SK-N-MC (cell line): ENCODE results near the gene MLLT3.

ENCODE experiments used
- DNase-seq: peaks from one replicate; pipeline ENCODE4 v3.0.0-alpha.2; 2011; ENCODE audit warnings: low read depth, low spot score
- H3K27ac ChIP-seq: fragments of 200-600 bp; sonication (generic); 2 replicates; pipeline ENCODE4 v1.5.1; 2016; ENCODE audit warnings: mixed run types
- H3K36me3 ChIP-seq: fragments of 200-600 bp; sonication (generic); 2 replicates; pipeline ENCODE4 v1.6.1; 2017; ENCODE audit warnings: antibody characterized with exemption, low read length, mixed read lengths; ENCODE audit not compliant: insufficient read depth
- H3K4me3 ChIP-seq: fragments of 200-600 bp; sonication (generic); 2 replicates; pipeline ENCODE4 v1.5.1; 2016
- H3K9ac ChIP-seq: fragments of 200-600 bp; sonication (generic); 2 replicates; pipeline ENCODE4 v1.8.0; 2017; ENCODE audit warnings: mixed run types, mixed read lengths; ENCODE audit not compliant: insufficient read length
- H3K9me3 ChIP-seq: fragments of 200-600 bp; sonication (generic); 2 replicates; pipeline ENCODE4 v1.6.1; 2017; ENCODE audit warnings: low read depth, mild to moderate bottlenecking, antibody characterized with exemption, low read length, moderate library complexity, mixed read lengths
- EZH2 ChIP-seq: fragments of 200-600 bp; sonication (generic); IDR thresholded peaks from one replicate; pipeline ENCODE4 v1.6.1; 2017; ENCODE audit warnings: antibody characterized with exemption
- FOXP2 ChIP-seq: optimal IDR thresholded peaks from 2 replicates; pipeline ENCODE3; 2011; ENCODE audit warnings: mild to moderate bottlenecking, moderate library complexity; ENCODE audit not compliant: insufficient read depth; ENCODE audit errors: extremely low read length, control extremely low read depth
- POLR2AphosphoS5 ChIP-seq: IDR thresholded peaks from 2 replicates; pipeline ENCODE4 v1.6.1; 2012; ENCODE audit warnings: mild to moderate bottlenecking, low read depth, low read length, borderline replicate concordance

MLLT3 gene

GRCh38 chr9:20481437-20481836, 140.9 kb downstream of the MLLT3 start:
- H3K27ac ChIP-seq = no peak overlapping the region
- H3K9ac ChIP-seq = no peak overlapping the region
- no peak overlapping the region for H3K4me3 ChIP-seq
- no peaks in the 10 kb centered on the region for H3K36me3 ChIP-seq
- DNase-seq = no peak
- TF ChIP-seq POLR2AphosphoS5 (no peak), FOXP2 (no peak), EZH2 (no peak)
- no peaks in the 10 kb centered on the region for H3K9me3 ChIP-seq

GRCh38 chr9:20480249-20480648, 142.1 kb downstream of the MLLT3 start:
- no peak overlapping the region for H3K4me3 ChIP-seq
- TF ChIP-seq EZH2 = no peak
- TF ChIP-seq POLR2AphosphoS5 = no peak
- TF ChIP-seq FOXP2 = no peak
- no peaks in the 10 kb centered on the region for H3K36me3 ChIP-seq
- H3K27ac ChIP-seq = no peak overlapping the region
- no peaks in the 10 kb centered on the region for H3K9me3 ChIP-seq
- no peak for DNase-seq
- H3K9ac ChIP-seq = no peak overlapping the region

GRCh38 chr9:20479419-20480155, 142.7 kb downstream of the MLLT3 start:
- no peak overlapping the region for H3K9ac ChIP-seq
- TF ChIP-seq FOXP2 = no peak
- TF ChIP-seq POLR2AphosphoS5 = no peak
- no peak for TF ChIP-seq EZH2
- no peak for DNase-seq

GRCh38 chr9:20478786-20479185, 143.5 kb downstream of the MLLT3 start:
- Histone ChIP-seq H3K9me3 (no peaks in the 10 kb centered on the region), H3K36me3 (no peaks in the 10 kb centered on the region), H3K27ac (no peak overlapping the region), H3K9ac (no peak overlapping the region), H3K4me3 (no peak overlapping the region)
- DNase-seq = no peak
- TF ChIP-seq EZH2 = no peak
- TF ChIP-seq POLR2AphosphoS5 = no peak
- no peak for TF ChIP-seq FOXP2

More at GRCh38 chr9:20479419-20480155, 142.7 kb downstream of the MLLT3 start:
- Histone ChIP-seq H3K27ac (no peak overlapping the region), H3K4me3 (no peak overlapping the region), H3K36me3 (no peaks in the 10 kb centered on the region), H3K9me3 (no peaks in the 10 kb centered on the region)

- H3K9me3 ChIP-seq = no peaks in the 10 kb centered on the region
- no peak for DNase-seq
- no peaks in the 10 kb centered on the region for H3K36me3 ChIP-seq
- no peak for TF ChIP-seq FOXP2
- no peak for TF ChIP-seq POLR2AphosphoS5
- TF ChIP-seq EZH2 = no peak
- H3K4me3 ChIP-seq = no peak overlapping the region
- H3K27ac ChIP-seq = no peak overlapping the region
- H3K9ac ChIP-seq = no peak overlapping the region
Observed at GRCh38 chr9:20477940-20478620, 144.2 kb downstream of the MLLT3 start.

GRCh38 chr9:20476912-20477521, 145.3 kb downstream of the MLLT3 start:
- no peaks in the 10 kb centered on the region for H3K36me3 ChIP-seq
- H3K9ac ChIP-seq = no peak overlapping the region
- no peaks in the 10 kb centered on the region for H3K9me3 ChIP-seq
- H3K4me3 ChIP-seq = no peak overlapping the region
- DNase-seq = no peak
- H3K27ac ChIP-seq = no peak overlapping the region
- TF ChIP-seq FOXP2 = no peak
- no peak for TF ChIP-seq POLR2AphosphoS5
- no peak for TF ChIP-seq EZH2

GRCh38 chr9:20474496-20474895, 147.8 kb downstream of the MLLT3 start:
- no peak overlapping the region for H3K4me3 ChIP-seq
- no peaks in the 10 kb centered on the region for H3K36me3 ChIP-seq
- no peaks in the 10 kb centered on the region for H3K9me3 ChIP-seq
- no peak overlapping the region for H3K27ac ChIP-seq
- TF ChIP-seq FOXP2 (no peak), EZH2 (no peak), POLR2AphosphoS5 (no peak)
- H3K9ac ChIP-seq = no peak overlapping the region
- no peak for DNase-seq

GRCh38 chr9:20473515-20474013, 148.7 kb downstream of the MLLT3 start:
- H3K4me3 ChIP-seq = no peak overlapping the region
- no peaks in the 10 kb centered on the region for H3K36me3 ChIP-seq
- H3K9me3 ChIP-seq = no peaks in the 10 kb centered on the region
- no peak overlapping the region for H3K27ac ChIP-seq
- TF ChIP-seq EZH2 (no peak), POLR2AphosphoS5 (no peak), FOXP2 (no peak)
- no peak for DNase-seq
- no peak overlapping the region for H3K9ac ChIP-seq
